OCI-LY1 (cell line): ENCODE data around the gene EHD2.

Experiments used
- H2AFZ ChIP-seq: fragments of 200-600 bp; sonication (generic), shearing (Covaris generic); 2 replicates; pipeline ENCODE4 v1.6.0; 2014; ENCODE audit warnings: antibody characterized with exemption, mild to moderate bottlenecking, low read length
- H3F3A ChIP-seq: fragments of 200-600 bp; sonication (generic), shearing (Covaris generic); 2 replicates; pipeline ENCODE4 v1.6.0; 2014; ENCODE audit warnings: mild to moderate bottlenecking, antibody characterized with exemption, low read length, moderate library complexity; ENCODE audit not compliant: insufficient read depth
- H3K27ac ChIP-seq: fragments of 200-600 bp; sonication (generic); 2 replicates; pipeline ENCODE4 v1.5.1; 2014; ENCODE audit warnings: low read length, mixed run types, mild to moderate bottlenecking, low read depth; ENCODE audit not compliant: poor library complexity, severe bottlenecking
- H3K27me3 ChIP-seq: fragments of 200-600 bp; sonication (generic); 2 replicates; pipeline ENCODE4 v1.6.0; 2014; ENCODE audit warnings: antibody characterized with exemption, mild to moderate bottlenecking, low read length, moderate library complexity; ENCODE audit not compliant: insufficient read depth
- H3K36me3 ChIP-seq: fragments of 200-600 bp; sonication (generic); 2 replicates; pipeline ENCODE4 v1.6.1; 2014; ENCODE audit warnings: mild to moderate bottlenecking, antibody characterized with exemption, low read length, moderate library complexity, mixed read lengths; ENCODE audit not compliant: insufficient read depth
- H3K4me1 ChIP-seq: fragments of 200-600 bp; sonication (generic); 2 replicates; pipeline ENCODE4 v1.5.1; 2014; ENCODE audit warnings: mild to moderate bottlenecking, low read length, moderate library complexity; ENCODE audit not compliant: insufficient read depth, severe bottlenecking
- H3K4me2 ChIP-seq: fragments of 200-600 bp; sonication (generic), shearing (Covaris generic); 2 replicates; pipeline ENCODE4 v1.6.1; 2014; ENCODE audit warnings: low read length
- H3K4me3 ChIP-seq: fragments of 200-600 bp; sonication (generic); 2 replicates; pipeline ENCODE4 v1.5.1; 2014; ENCODE audit warnings: low read length, low read depth, mild to moderate bottlenecking, mixed read lengths; ENCODE audit not compliant: poor library complexity, severe bottlenecking
- H3K79me2 ChIP-seq: fragments of 200-600 bp; shearing (Covaris generic); 2 replicates; pipeline ENCODE4 v1.6.1; 2016; ENCODE audit warnings: mixed run types, low read length, mixed read lengths; ENCODE audit not compliant: insufficient read depth
- H3K9ac ChIP-seq: fragments of 200-600 bp; sonication (generic), shearing (Covaris generic); 2 replicates; pipeline ENCODE4 v1.6.1; 2014; ENCODE audit warnings: mild to moderate bottlenecking, low read length, mixed read lengths
- H3K9me2 ChIP-seq: fragments of 200-600 bp; sonication (generic), shearing (Covaris generic); 2 replicates; pipeline ENCODE4 v1.6.1; 2014; ENCODE audit warnings: low read depth, mild to moderate bottlenecking, low read length, mixed read lengths
- H3K9me3 ChIP-seq: fragments of 200-600 bp; shearing (Covaris generic); 2 replicates; pipeline ENCODE4 v1.6.1; 2014; ENCODE audit warnings: low read length, mixed read lengths
- H4K20me1 ChIP-seq: fragments of 200-600 bp; sonication (generic), shearing (Covaris generic); 2 replicates; pipeline ENCODE4 v1.6.0; 2016; ENCODE audit warnings: mild to moderate bottlenecking, low read length; ENCODE audit not compliant: insufficient read depth
- CTCF ChIP-seq: fragments of 200-600 bp; sonication (generic), shearing (Covaris generic); IDR thresholded peaks from 2 replicates; pipeline ENCODE4 v1.5.1; 2017; ENCODE audit warnings: mild to moderate bottlenecking, antibody characterized with exemption, low read length, moderate library complexity, mixed read lengths
- EZH2 ChIP-seq: fragments of 200-600 bp; sonication (generic), shearing (Covaris generic); IDR thresholded peaks from 2 replicates; pipeline ENCODE4 v1.8.0; 2017; ENCODE audit warnings: borderline replicate concordance, mixed run types, mild to moderate bottlenecking, antibody characterized with exemption, low read length, moderate library complexity, mixed read lengths

Gene EHD2

GRCh38 chr19:47756627-47756929, 43.4 kb downstream of the EHD2 start:
- H3K27ac ChIP-seq: no peak overlapping the region
- no peaks in the 10 kb centered on the region for H3K79me2 ChIP-seq
- H3K4me2 ChIP-seq: no peak overlapping the region
- no peak overlapping the region for H3K4me3 ChIP-seq
- H3F3A ChIP-seq: no peaks in the 10 kb centered on the region
- H3K36me3 ChIP-seq: peaks cover 74% of the 10 kb centered on the region
- no peaks in the 10 kb centered on the region for H3K4me1 ChIP-seq
- TF ChIP-seq CTCF: no peak
- no peak for TF ChIP-seq EZH2
- no peak overlapping the region for H2AFZ ChIP-seq
- no peak overlapping the region for H3K9ac ChIP-seq
- H3K9me2 ChIP-seq: no peaks in the 10 kb centered on the region
- no peaks in the 10 kb centered on the region for H4K20me1 ChIP-seq
- no peaks in the 10 kb centered on the region for H3K27me3 ChIP-seq
- H3K9me3 ChIP-seq: no peaks in the 10 kb centered on the region

DNA sequence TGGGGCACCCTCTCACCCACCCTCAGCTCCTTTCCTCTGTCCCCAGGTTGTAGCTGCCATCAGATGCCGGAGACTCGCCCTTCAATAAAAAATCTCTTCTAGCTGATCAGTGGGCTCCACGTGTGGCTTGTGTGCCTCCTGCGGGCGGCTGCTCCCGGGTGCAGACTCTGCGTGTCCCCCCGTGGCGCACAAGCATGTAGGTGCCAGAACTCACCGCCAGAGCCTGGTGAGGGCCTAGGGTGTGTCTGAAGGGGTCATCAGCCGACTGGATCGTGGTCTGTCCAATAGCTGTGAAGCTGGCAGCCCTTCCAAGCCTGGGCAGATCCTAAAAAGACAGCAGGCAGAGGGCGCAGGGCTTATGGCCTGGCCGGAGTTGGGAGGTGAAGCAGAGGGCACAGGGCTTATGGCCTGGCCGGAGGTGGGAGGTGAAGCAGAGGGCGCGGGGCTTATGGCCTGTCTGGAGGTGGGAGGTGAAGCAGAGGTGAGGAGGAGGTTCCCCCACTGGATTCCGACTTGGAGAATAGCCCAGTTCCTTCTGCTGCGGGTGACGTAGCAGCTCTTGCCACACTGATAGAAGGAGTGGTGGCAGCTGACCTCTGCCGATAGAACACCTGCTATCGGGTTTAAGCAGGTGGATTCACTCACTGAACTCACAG, 43.9 kb downstream of the EHD2 start:
- Histone ChIP-seq H3K9ac (no peak overlapping the region), H3F3A (no peaks in the 10 kb centered on the region), H3K4me3 (no peak overlapping the region), H3K36me3 (peaks cover 72% of the 10 kb centered on the region), H3K27me3 (no peaks in the 10 kb centered on the region), H3K9me3 (no peaks in the 10 kb centered on the region), H3K4me1 (no peaks in the 10 kb centered on the region), H3K9me2 (no peaks in the 10 kb centered on the region), H4K20me1 (no peaks in the 10 kb centered on the region), H2AFZ (no peak overlapping the region), H3K4me2 (no peak overlapping the region), H3K27ac (no peak overlapping the region), H3K79me2 (no peaks in the 10 kb centered on the region)
- TF ChIP-seq CTCF (no peak), EZH2 (no peak)

DNA sequence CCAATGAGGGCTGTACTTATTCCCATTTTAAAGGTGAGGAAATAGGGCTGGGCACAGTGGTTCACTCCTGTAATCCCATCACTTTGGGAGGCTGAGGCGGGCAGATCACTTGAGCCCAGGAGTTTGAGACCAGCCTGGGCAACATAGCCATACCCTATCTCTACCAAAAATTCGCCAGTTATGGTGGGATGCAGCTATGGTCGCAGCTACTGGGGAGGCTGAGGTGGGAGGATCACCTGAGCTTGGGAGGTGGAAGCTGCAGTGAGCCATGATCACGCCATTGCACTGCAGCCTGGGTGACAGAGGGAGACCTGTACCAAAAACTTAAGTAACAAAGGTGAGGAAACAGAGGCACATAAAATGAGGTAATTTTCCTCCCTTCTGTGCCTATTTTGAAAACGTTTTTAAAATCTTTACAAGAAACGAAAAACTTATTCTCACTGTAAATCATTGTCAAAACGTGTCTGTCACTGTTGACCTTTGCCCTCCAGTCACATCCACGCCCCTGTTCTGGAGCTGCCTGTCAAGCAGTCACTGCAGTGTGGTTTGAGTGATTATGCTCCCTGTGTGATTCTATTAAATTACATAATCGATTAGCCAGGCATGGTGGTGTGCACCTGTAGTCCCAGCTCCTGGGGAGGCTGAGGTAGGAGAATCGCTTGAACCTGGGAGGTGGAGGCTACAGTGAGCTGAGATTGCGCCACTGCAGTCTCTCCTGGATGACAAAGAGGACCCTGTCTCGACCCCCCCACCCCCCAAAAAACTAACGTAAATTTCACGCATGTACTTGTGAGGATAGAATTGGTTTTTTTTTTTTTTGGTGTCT, 44.6 kb downstream of the EHD2 start:
- no peaks in the 10 kb centered on the region for H3K9me3 ChIP-seq
- no peak overlapping the region for H2AFZ ChIP-seq
- no peaks in the 10 kb centered on the region for H3K9me2 ChIP-seq
- H3K4me1 ChIP-seq: no peaks in the 10 kb centered on the region
- no peak overlapping the region for H3K27ac ChIP-seq
- H3K4me2 ChIP-seq: no peak overlapping the region
- H3K4me3 ChIP-seq: no peak overlapping the region
- H3F3A ChIP-seq: no peaks in the 10 kb centered on the region
- H3K9ac ChIP-seq: no peak overlapping the region
- no peaks in the 10 kb centered on the region for H3K79me2 ChIP-seq
- H3K27me3 ChIP-seq: no peaks in the 10 kb centered on the region
- H3K36me3 ChIP-seq: peaks cover 65% of the 10 kb centered on the region
- no peaks in the 10 kb centered on the region for H4K20me1 ChIP-seq
- TF ChIP-seq CTCF: no peak
- TF ChIP-seq EZH2: no peak
